HG02884 (cell line): ENCODE data around the gene FAM171A1.

Experiments
- ATAC-seq: cut with Tn5 transposase; IDR thresholded peaks from one replicate; pipeline ENCODE4 v1.9.1; 2021; ENCODE audit warnings: mild to moderate bottlenecking, moderate library complexity; ENCODE audit not compliant: unreplicated experiment

Gene FAM171A1

DNA sequence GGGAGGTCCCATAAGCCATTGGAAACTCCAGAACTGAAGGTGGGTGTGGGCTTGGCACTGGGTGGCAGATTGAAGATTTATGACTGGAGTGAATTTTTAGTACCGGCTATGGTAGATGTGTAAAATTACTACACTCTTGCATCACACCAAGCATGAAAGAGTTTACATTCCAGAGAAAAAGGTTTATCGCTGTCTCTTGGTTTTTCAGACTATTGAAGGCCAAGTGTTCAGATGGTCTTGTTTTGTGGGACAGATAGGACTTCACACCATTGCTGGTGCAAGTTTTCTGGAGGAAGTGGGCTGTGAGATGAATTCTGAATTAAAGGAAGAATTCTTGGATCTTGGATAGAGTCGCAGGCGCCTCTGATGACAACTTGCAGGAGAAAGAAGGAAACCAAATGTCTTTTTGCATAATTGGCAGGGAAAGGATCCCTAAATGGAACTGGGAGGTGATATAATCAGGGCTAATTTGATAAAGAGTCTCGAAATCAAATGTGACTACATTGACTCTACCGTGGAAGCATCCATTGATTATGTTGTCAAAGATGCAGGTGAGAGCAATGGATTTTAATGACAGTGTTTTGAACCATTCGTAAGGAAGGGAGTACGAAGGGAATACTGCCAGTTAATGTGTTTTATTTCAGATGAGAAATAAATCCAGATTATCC lies 188.4 kb downstream of the FAM171A1 start:
- no peak for ATAC-seq

DNA sequence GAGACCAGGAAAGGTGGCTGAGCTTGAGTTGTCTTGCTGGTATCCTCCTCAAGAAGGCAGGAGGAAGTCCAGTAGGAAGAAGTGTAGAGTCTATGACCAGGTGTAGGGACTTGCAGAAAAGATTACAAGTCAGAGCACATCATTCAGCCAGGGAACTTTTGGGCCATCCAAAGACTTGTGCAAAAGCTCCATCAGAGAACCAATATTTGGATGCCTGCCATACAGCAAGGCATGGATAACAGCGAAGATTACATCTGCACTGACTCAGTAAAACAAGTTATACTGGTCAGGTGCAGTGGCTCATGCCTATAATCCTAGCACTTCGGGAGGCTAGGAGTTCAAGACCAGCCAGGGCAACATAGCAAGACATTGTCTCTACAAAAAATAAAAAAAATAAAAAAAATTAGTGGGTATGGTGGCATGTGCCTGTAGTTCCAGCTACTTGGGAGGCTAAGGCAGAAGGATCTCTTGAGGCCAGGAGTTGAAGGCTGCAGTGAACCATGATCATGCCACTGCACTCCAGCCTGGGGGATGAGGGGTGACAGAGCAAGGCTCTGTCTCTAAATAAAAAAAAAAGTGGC lies 189.4 kb downstream of the FAM171A1 start:
- ATAC-seq: no peak

DNA sequence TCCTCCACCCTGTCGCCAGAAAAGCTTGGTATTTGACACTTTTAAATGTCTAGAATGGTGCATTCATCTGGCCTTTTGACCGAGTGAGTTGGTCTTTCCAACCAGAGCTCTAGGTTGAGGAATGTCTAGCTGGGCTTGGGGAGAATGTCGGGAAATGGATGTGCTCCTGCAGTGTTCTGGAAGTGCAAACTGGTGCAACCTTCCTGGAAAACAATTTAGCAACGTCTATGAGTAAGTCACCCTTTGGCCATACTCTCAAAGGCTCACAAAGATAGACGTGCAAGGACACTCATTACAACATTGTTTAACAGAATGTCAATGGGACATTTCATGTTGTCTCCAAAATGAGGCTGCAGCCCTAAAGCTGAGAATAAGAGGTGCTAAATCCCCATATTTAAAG lies 190.4 kb downstream of the FAM171A1 start:
- no peak for ATAC-seq

DNA sequence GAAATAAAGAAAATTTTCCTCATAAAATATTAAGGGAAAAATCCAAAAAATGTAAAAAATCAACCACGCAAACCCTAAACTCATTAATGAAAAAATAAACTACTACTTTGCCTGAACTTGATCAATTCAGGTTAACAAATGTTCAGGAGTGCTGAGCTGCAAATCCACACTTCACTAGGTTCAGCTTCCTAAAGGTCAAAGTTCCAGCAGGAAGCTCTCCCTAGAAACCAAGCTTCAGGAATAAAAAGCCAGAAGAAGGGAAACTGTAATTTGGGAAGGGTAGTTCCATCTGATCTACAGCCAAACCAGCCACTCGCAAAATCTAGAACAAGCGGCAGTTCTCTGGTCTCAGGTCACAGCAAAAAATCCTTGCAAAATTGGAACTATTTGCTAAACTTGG lies 194.8 kb downstream of the FAM171A1 start:
- no peak for ATAC-seq

DNA sequence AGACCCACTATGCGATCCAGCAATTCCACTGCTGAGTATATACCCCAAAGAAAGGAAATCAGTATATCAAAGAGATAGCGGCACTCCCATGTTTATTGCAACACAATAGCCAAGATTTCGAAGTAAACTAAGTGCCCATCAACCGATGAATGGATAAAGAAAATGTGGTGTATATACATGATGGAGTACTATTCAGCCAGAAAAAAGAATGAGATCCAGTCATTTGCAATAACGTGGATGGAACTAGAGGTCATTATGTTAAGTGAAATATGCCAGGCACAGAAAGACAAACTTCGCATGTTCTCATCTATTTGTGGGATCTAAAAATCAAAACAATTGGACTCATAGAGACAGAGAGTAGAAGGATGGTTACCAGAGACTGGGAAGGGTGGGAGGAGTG lies 195.5 kb downstream of the FAM171A1 start:
- ATAC-seq: no peak

DNA sequence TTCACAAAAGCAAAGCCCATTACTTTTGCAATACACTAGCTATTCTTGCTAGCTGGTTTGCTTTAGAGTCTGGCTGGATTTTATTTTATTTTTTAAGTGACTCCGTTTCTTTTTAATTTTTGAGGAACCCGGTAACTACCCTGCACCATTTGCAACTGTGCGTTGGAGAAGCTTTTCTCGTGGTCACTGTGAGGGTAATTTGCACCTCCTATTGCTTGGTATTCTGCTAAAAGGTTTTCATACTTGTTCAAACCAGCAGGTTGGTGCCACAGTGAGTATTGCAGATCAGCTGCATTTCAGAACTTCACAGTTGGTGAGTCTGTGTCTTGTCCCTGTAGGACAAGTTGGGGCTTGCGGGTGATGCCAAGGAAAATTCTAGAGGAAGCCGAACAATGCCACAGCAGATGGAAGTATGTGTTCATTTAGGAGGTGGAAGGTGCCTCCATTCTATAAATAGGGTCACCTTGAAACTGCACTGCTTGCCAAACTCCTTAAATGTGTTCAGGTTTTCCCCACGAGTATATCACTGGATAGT lies 198.7 kb downstream of the FAM171A1 start:
- ATAC-seq: no peak

DNA sequence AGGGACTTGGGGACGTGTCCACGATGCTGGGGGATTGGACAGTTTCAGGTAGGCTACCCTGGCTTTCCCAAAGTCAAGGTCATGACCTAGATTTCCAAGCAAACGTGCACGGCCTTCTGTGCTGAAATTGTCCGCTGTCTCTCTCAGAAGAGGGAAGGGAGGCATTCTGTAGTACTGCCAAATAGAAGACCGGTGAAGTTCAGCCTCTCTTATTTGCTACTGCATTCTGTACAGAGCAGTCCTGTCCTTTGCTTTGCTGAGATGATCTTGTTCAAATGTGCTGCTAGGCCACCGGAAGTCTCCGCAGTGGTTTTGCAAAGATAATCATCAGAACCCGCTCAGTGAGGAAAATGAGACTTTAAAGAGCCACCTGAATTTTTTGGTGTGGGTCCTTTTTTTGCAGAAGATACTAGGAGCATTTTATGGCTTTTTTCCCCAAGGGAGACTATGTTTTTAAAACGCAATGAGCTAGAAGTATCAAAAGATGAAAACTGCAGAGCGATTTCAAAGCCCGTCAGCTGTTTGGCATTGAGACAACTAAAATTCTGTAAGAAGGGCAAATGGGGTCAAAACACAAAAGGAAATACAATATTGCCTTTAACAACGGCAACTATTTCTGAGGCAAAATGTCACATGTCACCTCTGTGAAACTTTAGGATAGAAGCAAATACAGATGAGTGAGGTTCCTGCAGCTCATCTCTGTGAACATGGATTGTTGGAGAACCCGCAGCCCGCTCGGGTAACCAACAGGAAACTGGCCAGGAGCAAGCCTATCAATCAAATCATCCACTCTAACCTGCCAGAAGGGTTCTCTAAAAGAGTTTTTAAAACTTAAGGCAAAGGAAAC lies 201.3 kb downstream of the FAM171A1 start:
- ATAC-seq: no peak

DNA sequence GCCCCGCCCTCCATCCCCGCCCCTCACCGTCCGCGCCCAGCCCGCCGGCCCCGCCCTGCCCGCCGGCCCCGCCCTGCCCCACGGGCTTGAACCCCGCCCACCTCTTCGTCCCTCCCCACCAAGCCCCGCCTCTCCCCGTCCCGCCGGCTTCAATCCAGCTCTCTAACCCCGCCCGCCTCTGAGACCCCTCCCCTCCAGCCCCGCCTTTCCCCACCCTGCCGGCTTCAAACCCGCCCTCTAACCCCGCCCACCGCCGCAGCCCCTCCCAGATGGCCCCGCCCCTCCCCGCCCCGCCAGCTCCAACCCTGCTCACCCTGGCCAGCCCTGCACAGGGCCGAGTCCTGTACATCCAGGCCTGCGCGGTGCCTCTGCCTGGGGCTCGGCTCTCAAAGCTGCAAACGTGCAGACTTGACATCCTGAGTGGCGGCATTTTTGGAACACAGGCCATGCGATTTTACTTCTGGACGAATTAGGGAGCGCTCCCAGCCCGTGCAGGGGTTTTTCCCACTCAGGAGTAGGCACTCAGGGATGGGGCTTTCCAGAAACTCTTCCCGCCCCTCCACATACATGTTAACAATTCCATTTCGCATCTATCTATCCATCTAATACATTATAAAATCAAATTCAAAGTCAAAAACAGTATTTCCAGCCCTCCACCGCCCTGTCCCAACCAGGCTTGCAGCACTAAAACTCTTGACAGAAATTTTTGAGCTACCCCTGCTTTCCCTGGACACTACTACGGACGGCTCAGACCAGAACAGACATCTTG lies 202.1 kb downstream of the FAM171A1 start:
- ATAC-seq: peak; percentile 38

DNA sequence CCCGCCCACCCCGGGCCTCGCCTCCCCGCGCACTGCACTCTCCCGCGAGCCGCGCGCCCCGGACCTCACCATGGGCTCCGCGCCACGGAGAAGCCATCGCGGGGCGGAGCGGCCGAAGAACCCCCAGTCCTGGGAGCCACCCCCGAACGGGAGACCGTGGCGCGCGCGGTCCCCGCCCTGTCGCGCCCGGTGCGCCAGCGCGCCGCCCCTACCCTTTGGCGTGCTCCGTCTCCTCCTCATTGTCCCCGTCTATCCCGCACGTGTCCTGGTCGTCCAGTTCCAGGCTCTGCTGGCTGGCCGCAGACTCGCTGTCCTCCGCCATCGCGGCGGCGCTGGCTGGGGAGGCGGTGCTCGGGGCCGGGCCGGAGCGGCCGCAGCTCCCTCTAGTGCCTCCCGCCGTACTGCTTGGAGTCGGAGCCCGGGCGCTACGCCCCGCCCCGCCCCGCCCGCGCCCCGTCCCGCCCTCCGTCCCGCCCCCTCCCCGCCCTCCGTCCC lies 202.8 kb downstream of the FAM171A1 start, which contains the start of gene NMT2:
Gene NMT2, minus strand, starts transcription at position 403 of the 495 bp plus-strand sequence. Its CDS starts 81 bp downstream, at position 322.
- peak; percentile 84 for ATAC-seq

DNA sequence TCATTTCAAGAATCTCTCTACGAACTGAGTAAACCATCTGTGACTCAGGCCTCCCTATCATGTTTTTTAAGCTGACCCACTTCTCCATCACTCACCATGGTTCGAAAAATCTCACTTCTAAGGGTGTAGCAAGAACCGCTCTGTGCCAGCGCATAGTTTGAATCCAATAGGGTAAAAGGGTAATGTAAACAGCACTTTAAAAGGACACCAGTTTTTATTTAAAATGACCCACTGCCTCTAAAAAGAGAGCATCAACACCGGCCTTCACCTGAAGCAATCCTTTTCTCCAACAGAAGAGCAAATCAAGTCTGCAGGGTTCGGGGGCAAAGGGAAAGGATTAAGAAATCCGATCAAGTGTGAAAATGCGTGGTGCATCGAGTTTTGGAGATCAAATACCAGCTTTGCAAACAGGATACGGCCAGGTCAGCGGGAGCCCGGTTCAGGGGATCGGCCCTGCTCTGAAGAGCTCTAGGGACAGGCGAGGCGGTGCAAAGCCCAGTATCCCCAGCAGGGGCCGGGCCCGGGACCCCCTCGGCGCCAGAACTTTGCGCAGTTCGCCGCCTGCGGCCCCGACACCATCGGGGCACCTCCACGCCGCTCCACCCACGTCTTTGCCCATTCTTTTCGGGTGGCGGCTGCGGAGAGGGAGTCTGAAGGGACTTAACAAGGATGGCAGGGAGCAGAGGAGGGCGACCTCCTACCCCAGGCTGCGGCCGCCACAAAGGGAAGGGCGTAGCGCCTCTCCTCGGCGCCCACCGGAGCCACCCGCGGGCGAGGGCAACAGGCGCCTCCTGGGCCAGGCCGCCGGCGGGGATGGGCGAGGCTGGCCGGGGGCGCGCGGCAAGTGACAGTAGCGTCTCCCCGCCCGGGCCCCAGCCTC lies 203.4 kb downstream of the FAM171A1 start:
- peak; percentile 37 for ATAC-seq

DNA sequence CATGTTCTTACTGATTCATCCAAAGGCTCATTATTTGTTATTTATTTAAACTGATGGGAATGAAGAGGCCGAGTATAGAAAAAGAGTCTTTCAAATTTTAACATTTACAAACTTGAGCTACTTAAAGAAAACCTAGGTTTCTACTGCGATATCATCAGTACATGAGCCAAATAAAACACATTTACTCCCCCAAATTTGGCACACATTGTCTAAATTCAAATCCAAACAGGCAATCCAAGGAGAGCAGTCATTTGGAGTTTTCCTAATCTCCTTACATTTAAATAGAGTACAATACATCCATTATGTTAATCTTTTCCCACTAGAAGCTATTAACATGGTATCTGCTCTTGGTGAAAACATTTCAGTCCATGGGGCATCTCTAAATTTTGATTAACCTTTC lies 204.8 kb downstream of the FAM171A1 start:
- ATAC-seq: no peak

DNA sequence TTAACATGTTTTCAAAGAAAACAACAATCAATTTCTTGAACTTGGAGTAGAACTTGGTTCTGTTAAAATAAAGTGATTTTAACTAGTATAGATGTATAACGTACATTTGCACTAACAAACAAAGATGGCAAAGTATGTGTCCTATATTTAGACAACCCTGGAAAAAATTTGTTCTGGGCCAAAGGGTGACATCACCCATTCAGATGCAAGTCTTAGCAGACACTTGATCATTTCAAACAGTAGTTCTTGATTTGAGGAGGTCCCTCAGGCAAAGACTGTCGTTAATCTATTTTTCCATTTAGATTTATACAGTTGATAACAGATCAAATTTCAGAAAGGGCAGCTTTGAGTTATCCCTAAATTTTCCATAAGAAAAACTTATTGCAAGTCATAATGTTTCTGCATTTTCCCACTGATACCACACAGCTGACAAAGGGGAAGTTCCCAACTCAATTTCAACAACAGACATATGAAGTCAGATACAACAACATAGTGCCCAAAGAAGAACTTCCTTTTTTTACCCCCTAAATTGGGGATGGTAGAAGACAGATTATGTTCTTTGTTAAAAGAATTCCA lies 207.7 kb downstream of the FAM171A1 start:
- no peak for ATAC-seq
